K562 (cell line): ENCODE results near the gene SLC5A10. TPM values are rescaled to one million over a fixed set of nuclear protein-coding genes. Genes with fewer than 3 reads are reported as not detected.
A peak's percentile ranks its signal among the peaks of the same experiment; 100 is the strongest.

Source experiments
- ATAC-seq: fragments of 200-7000 bp; cut with Tn5 transposase; 3 replicates; pipeline ENCODE4 v1.9.1; 2020; ENCODE audit warnings: moderate library complexity
- BruUV-seq: library from RNA; stranded (reverse); fragments of 400-500 nt; replicated peaks from 2 replicates; lab custom pipeline; 2021; lab: Mats Ljungman, UMichigan
- CTCF ChIA-PET: fragments of 300-600 bp; formaldehyde crosslinking; extraction: SDS; loops from one replicate; lab custom pipeline; 2021; ENCODE audit warnings: low intra/inter-chr PET ratio; lab: Yijun Ruan, JAX
- POLR2A ChIA-PET: fragments of 300-600, 350-650 bp; sonication (Branson Sonifier 250); formaldehyde crosslinking; extraction: SDS; loops from one replicate; lab custom pipeline; 2021; ENCODE audit warnings: antibody characterized with exemption, inconsistent platforms; lab: Yijun Ruan, JAX
- DNase-seq, 4 experiments: peaks; one replicate each; pipeline versions ENCODE4 v3.0.0 to v3.0.0-alpha.2; 2011 to 2018; ENCODE audit warnings: low spot score in 3 of 4, mixed read lengths in 3 of 4; ENCODE audit errors: extremely low read depth in 1 of 4
- FAIRE-seq: peaks from 2 replicates; lab custom pipeline; 2011; peaks lifted over from hg19 to GRCh38; lab: Jason Lieb, UNC
- H2AFZ ChIP-seq: 2 replicates; pipeline ENCODE4 v1.6.0; 2011; ENCODE audit warnings: low read depth, low read length, control low read depth, inconsistent platforms
- H3K27ac ChIP-seq: fragments of 200-600 bp; 3 replicates; pipeline ENCODE4 v1.8.0; 2011; ENCODE audit warnings: low read depth, mild to moderate bottlenecking, control low read depth, inconsistent platforms, low read length, moderate library complexity, mixed read lengths; ENCODE audit errors: extremely low read depth
- H3K27me3 ChIP-seq, 2 experiments: fragments of 300-600 bp in 1 of 2; 2 replicates in 1 of 2; 3 replicates in 1 of 2; pipeline versions ENCODE4 v1.6.0 to v1.8.0; 2011; ENCODE audit warnings: inconsistent platforms in 2 of 2, low read length in 2 of 2, mild to moderate bottlenecking in 1 of 2, mixed read lengths in 1 of 2, moderate library complexity in 1 of 2; ENCODE audit not compliant: control insufficient read depth in 2 of 2, insufficient read depth in 2 of 2
- H3K36me3 ChIP-seq: fragments of 300-600 bp; 3 replicates; pipeline ENCODE4 v1.8.0; 2011; ENCODE audit warnings: mild to moderate bottlenecking, low read length, inconsistent platforms; ENCODE audit not compliant: control insufficient read depth, insufficient read depth
- H3K4me1 ChIP-seq, 2 experiments: fragments of 200-600 bp in 1 of 2; replicated peaks in 1 of 2; 2 replicates in 1 of 2; 3 replicates in 1 of 2; pipeline versions ENCODE4 v1.5.1 to v1.8.0; 2011; ENCODE audit warnings: inconsistent platforms in 2 of 2, low read length in 2 of 2, mild to moderate bottlenecking in 1 of 2, mixed read lengths in 1 of 2, moderate library complexity in 1 of 2; ENCODE audit not compliant: control insufficient read depth in 2 of 2, insufficient read depth in 2 of 2
- H3K4me2 ChIP-seq: 2 replicates; pipeline ENCODE4 v1.6.1; 2011; ENCODE audit warnings: low read length, control low read depth, inconsistent platforms, mixed read lengths; ENCODE audit not compliant: insufficient read depth
- H3K4me3 ChIP-seq: fragments of 200-600 bp; sonication (generic), shearing (Covaris generic); 2 replicates; pipeline ENCODE4 v1.5.1; 2016; ENCODE audit warnings: control low read depth, inconsistent platforms
- H3K79me2 ChIP-seq: fragments of 200-600 bp; 3 replicates; pipeline ENCODE4 v1.8.0; 2011; ENCODE audit warnings: low read length, inconsistent platforms; ENCODE audit not compliant: control insufficient read depth, insufficient read depth
- H3K9ac ChIP-seq, 2 experiments: 2 replicates each; pipeline versions ENCODE4 v1.6.0 to v1.6.1; 2011; ENCODE audit warnings: low read depth in 2 of 2, low read length in 2 of 2, control low read depth in 1 of 2, inconsistent platforms in 1 of 2, mild to moderate bottlenecking in 1 of 2, mixed read lengths in 1 of 2; ENCODE audit not compliant: insufficient read depth in 1 of 2
- H3K9me1 ChIP-seq: one replicate; pipeline ENCODE4 v1.6.0; 2011; ENCODE audit warnings: inconsistent platforms, mild to moderate bottlenecking, low read length, moderate library complexity; ENCODE audit not compliant: control insufficient read depth, insufficient read depth
- H3K9me3 ChIP-seq: replicated peaks from 2 replicates; pipeline ENCODE4 v1.5.1; 2011; ENCODE audit warnings: low read depth, low read length, inconsistent platforms; ENCODE audit not compliant: control insufficient read depth, insufficient read depth
- H4K20me1 ChIP-seq: replicated peaks from 2 replicates; pipeline ENCODE4 v1.6.1; 2011; ENCODE audit warnings: low read length, inconsistent platforms, mixed read lengths; ENCODE audit not compliant: control insufficient read depth, insufficient read depth
- BRD4 ChIP-seq: fragments of 200-600 bp; sonication (generic); IDR thresholded peaks from 2 replicates; pipeline ENCODE4 v1.6.1; 2017; ENCODE audit warnings: inconsistent platforms
- HNRNPK ChIP-seq: fragments of 200-400 bp; formaldehyde crosslinking; IDR thresholded peaks from one replicate; pipeline ENCODE4 v1.6.1; 2018; ENCODE audit warnings: mild to moderate bottlenecking, low read depth, low read length; ENCODE audit not compliant: poor library complexity, severe bottlenecking
- PHB ChIP-seq: fragments of 250-450 bp; sonication (Bioruptor Pico); IDR thresholded peaks from 2 replicates; pipeline ENCODE4 v1.5.0; 2021
- RAD21 ChIP-seq, 2 experiments: fragments of 250-450 bp in 1 of 2; fragments of 450-650 bp in 1 of 2; sonication (Bioruptor Pico) in 1 of 2; formaldehyde crosslinking in 1 of 2; IDR thresholded peaks in 1 of 2; conservative IDR thresholded peaks in 1 of 2; 2 replicates each; pipeline versions ENCODE4 v1.4.0 to v1.8.0; 2020 to 2022; ENCODE audit warnings: mild to moderate bottlenecking in 2 of 2, moderate library complexity in 1 of 2
- WGBS: fragments of 100-300 bp; shearing (Covaris generic); methylation state at CpG from one replicate; pipeline ENCODE4 v1.1.6; 2016; ENCODE audit warnings: low coverage, mixed read lengths; ENCODE audit not compliant: insufficient coverage; ENCODE audit errors: missing lambda C conversion rate; 5-methylcytosine and 5-hydroxymethylcytosine counted together
- in situ Hi-C: fragments of 300-500 bp; cut with MboI; formaldehyde crosslinking; loops from 4 replicates; pipeline ENCODE4 v1.15.0; 2018; ENCODE audit warnings: inconsistent platforms, mixed read lengths
- intact Hi-C: fragments of 100-400 bp; cut with micrococcal nuclease; formaldehyde crosslinking; loops from 2 replicates; pipeline ENCODE4 v1.14.2; 2022
- polyA plus RNA-seq, 8 experiments: library from polyadenylated mRNA; depleted of rRNA in 4 of 8; stranded (reverse) in 5 of 8; unstranded in 3 of 8; fragments of >200 nt; fragmentation: Nextera tagmentation in 2 of 8; fragmentation: Illumina TruSeq in 1 of 8; extraction: Ambion mirVana in 2 of 8; extraction: Trizol in 1 of 8; gene quantifications; 2 replicates each; pipeline versions ENCODE4 v1.2.1 to v1.2.3, GENCODE V29; 2011 to 2014; ENCODE audit warnings: inconsistent platforms in 1 of 8, missing spikeins in 1 of 8
- total RNA-seq, 7 experiments: library from RNA; depleted of rRNA in 6 of 7; stranded (reverse); fragments of >200 nt in 6 of 7; fragmentation: Illumina TruSeq in 2 of 7; extraction: Trizol in 2 of 7; gene quantifications; 2 replicates each; pipeline versions ENCODE4 v1.2.1 to v1.2.3, GENCODE V29; 2011 to 2021; ENCODE audit warnings: low replicate concordance in 1 of 7

The SLC5A10 gene
- total and polyA plus RNA-seq, 9 of the 15 experiments (the other 6 are each of a cell fraction or from before 2014, with no cell fraction given): 0.03 to 0.09 (median 0.03) TPM; not detected in 5

- TF ChIP-seq RAD21 (CRISPR knock-in tag; conservative IDR thresholded peaks at IDR 0.05 in 1 of 2, IDR thresholded peaks at IDR 0.05 in 1 of 2) (peak; percentile 78 to 90), BRD4 (no peak)
These were observed 9.0 kb downstream of the SLC5A10 start (continued) for GRCh38 chr17:18960803-18961511.

DNA sequence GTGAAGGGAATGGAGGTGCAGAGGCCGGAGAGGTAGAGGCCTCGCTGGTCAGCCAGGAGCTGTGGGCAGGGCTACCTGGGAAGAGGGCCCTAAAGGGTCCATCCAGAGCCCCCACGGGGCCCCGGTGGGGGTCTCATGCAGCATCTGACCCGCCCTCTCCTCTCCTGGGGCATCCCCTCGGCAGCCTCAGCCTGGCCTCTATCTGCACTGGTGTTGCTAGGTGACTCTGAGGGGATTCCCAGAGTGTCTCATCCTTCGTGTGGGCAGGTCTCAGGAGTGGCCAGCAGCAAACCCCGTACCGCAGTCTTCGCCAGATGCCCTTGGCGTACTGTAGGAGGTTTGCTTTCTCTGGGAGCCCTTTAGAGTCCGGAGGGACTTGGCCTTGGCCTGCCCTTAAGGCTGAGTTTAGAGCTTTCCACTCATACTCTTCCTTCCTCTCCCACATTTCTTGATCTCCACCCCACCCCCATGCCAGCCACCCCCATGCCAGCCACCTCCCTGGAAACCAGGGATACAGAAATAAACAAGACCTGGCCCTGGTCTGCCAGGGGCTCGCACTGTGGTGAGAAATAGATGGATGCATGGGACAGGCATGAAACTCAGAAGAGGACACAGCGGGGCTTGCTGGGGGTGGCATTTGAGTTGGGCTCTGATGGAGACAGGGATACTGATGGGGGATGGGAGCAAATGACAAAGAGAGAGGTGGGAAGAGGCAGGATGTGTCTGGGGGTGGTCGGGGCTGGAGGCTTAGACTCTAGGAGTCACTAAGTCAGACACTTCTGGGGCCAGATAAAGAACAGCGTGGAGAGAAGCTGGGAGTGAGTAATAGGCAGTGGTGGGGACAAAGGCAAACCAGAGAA lies 9.9 kb downstream of the SLC5A10 start:
- Histone ChIP-seq H3K27ac (no peak overlapping the region), H3K4me2 (no peak overlapping the region), H3K27me3 (no peaks in the 10 kb centered on the region), H3K9me1 (no peaks in the 10 kb centered on the region), H4K20me1 (no peaks in the 10 kb centered on the region), H3K4me1 (peaks cover 0 to 30% of the 10 kb centered on the region in 2 experiments; a peak in 2 of 5 replicates), H3K36me3 (no peaks in the 10 kb centered on the region)
- ChIA-PET CTCF (interaction anchor here (0.8 kb wide), 1 partner anchor 336 kb away, joined by 4 read pairs; no protein-coding TSS in a partner anchor), POLR2A (interaction anchor here (0.6 kb wide), 2 partner anchors 7 to 14 kb away, joined by 3 to 4 read pairs; no protein-coding TSS in a partner anchor)
- no peak for FAIRE-seq
- in situ Hi-C loops: no loop called here
- intact Hi-C loops: no loop called here
- TF ChIP-seq PHB (no peak), HNRNPK (no peak)
- TF ChIP-seq, all 486 proteins: peak for 0
- DNase-seq (no peak), ATAC-seq (no peak)
- Histone ChIP-seq H3K9ac (no peak overlapping the region), H3K79me2 (no peaks in the 10 kb centered on the region), H3K4me3 (no peak overlapping the region), H2AFZ (no peak overlapping the region), H3K9me3 (no peaks in the 10 kb centered on the region)
- BruUV-seq: no TSS peak
- 40% methylated on average over 8 of the region's 16 CpGs for WGBS
